HepG2 (cell line): ENCODE measurements around the gene POLA2. TPM values are rescaled to one million over a fixed set of nuclear protein-coding genes. Genes with fewer than 3 reads are reported as not detected.

Source experiments
- ARID5B ChIP-seq: IDR thresholded peaks from 2 replicates; pipeline ENCODE4 v1.4.0; 2020; ENCODE audit warnings: mild to moderate bottlenecking, missing genetic modification reagents
- HBP1 ChIP-seq: IDR thresholded peaks from 2 replicates; pipeline ENCODE4 v1.6.1; 2016; ENCODE audit warnings: low read depth, control low read depth
- HOXA3 ChIP-seq: sonication (generic); formaldehyde crosslinking; IDR thresholded peaks from 2 replicates; pipeline ENCODE4 v1.5.0; 2020; ENCODE audit warnings: missing genetic modification reagents
- HOXA5 ChIP-seq: sonication (generic); formaldehyde crosslinking; IDR thresholded peaks from 2 replicates; pipeline ENCODE4 v1.4.0; 2020; ENCODE audit warnings: missing genetic modification reagents
- JARID2 ChIP-seq: sonication (generic); formaldehyde crosslinking; IDR thresholded peaks from 2 replicates; pipeline ENCODE4 v1.8.1; 2023; ENCODE audit warnings: missing genetic modification reagents, inconsistent platforms; ENCODE audit not compliant: insufficient replicate concordance
- NR2F2 ChIP-seq: IDR thresholded peaks from 2 replicates; pipeline ENCODE4 v1.6.1; 2012; ENCODE audit warnings: low read depth, inconsistent platforms, borderline replicate concordance
- RFXAP ChIP-seq: sonication (generic); formaldehyde crosslinking; IDR thresholded peaks from 2 replicates; pipeline ENCODE4 v1.4.0; 2020; ENCODE audit warnings: missing genetic modification reagents, borderline replicate concordance
- SIX1 ChIP-seq: sonication (generic); formaldehyde crosslinking; IDR thresholded peaks from 2 replicates; pipeline ENCODE4 v1.4.0; 2020; ENCODE audit warnings: missing genetic modification reagents, borderline replicate concordance
- STAT5B ChIP-seq: sonication (generic); formaldehyde crosslinking; IDR thresholded peaks from 2 replicates; pipeline ENCODE4 v1.4.0; 2020; ENCODE audit warnings: missing genetic modification reagents
- TERF1 ChIP-seq: sonication (generic); formaldehyde crosslinking; IDR thresholded peaks from 2 replicates; pipeline ENCODE4 v1.8.0; 2022; ENCODE audit warnings: mild to moderate bottlenecking, missing genetic modification reagents, moderate library complexity
- ZBTB33 ChIP-seq: sonication (generic); formaldehyde crosslinking; IDR thresholded peaks from 2 replicates; pipeline ENCODE4 v1.4.0; 2020; ENCODE audit warnings: missing genetic modification reagents
- ZBTB7A ChIP-seq: sonication (generic); formaldehyde crosslinking; IDR thresholded peaks from 2 replicates; pipeline ENCODE4 v1.8.0; 2022; ENCODE audit warnings: mild to moderate bottlenecking, missing genetic modification reagents
- ZFP41 ChIP-seq: sonication (generic); formaldehyde crosslinking; IDR thresholded peaks from 2 replicates; pipeline ENCODE4 v1.4.0; 2020; ENCODE audit warnings: mild to moderate bottlenecking, missing genetic modification reagents, borderline replicate concordance
- ZNF263 ChIP-seq: sonication (generic); formaldehyde crosslinking; IDR thresholded peaks from 2 replicates; pipeline ENCODE4 v1.4.0; 2020; ENCODE audit warnings: missing genetic modification reagents
- ZNF3 ChIP-seq: IDR thresholded peaks from 2 replicates; pipeline ENCODE4 v1.7.0; 2017; ENCODE audit warnings: inconsistent platforms
- ZNF317 ChIP-seq: sonication (generic); formaldehyde crosslinking; IDR thresholded peaks from 2 replicates; pipeline ENCODE4 v1.5.0; 2020; ENCODE audit warnings: mild to moderate bottlenecking, missing genetic modification reagents
- ZNF333 ChIP-seq: sonication (generic); formaldehyde crosslinking; IDR thresholded peaks from 2 replicates; pipeline ENCODE4 v1.4.0; 2020; ENCODE audit warnings: mild to moderate bottlenecking, missing genetic modification reagents, borderline replicate concordance
- ZNF549 ChIP-seq: sonication (generic); formaldehyde crosslinking; IDR thresholded peaks from 2 replicates; pipeline ENCODE4 v1.5.0; 2020; ENCODE audit warnings: missing genetic modification reagents
- ZNF556 ChIP-seq: sonication (generic); formaldehyde crosslinking; IDR thresholded peaks from 2 replicates; pipeline ENCODE4 v1.4.0; 2020; ENCODE audit warnings: mild to moderate bottlenecking, missing genetic modification reagents, borderline replicate concordance
- ZNF652 ChIP-seq: IDR thresholded peaks from 2 replicates; pipeline ENCODE4 v1.6.1; 2016; ENCODE audit warnings: low read depth, borderline replicate concordance
- polyA plus RNA-seq, 8 experiments: library from polyadenylated mRNA; depleted of rRNA in 3 of 8; stranded (reverse) in 7 of 8; unstranded in 1 of 8; fragments of >200 nt; fragmentation: Illumina TruSeq in 4 of 8; extraction: Trizol in 4 of 8; gene quantifications; 2 replicates each; pipeline versions ENCODE4 v1.2.1 to v1.2.3, GENCODE V29; 2011 to 2016; ENCODE audit warnings: low read depth in 4 of 8, missing spikeins in 1 of 8, mixed read lengths in 1 of 8; ENCODE audit not compliant: insufficient read depth in 1 of 8
- total RNA-seq, 5 experiments: library from RNA; depleted of rRNA; stranded (reverse); fragments of >200 nt; fragmentation: Illumina TruSeq; extraction: Trizol; gene quantifications; 2 replicates each; pipeline ENCODE4 v1.2.3, GENCODE V29; 2016; ENCODE audit warnings: low read depth in 1 of 5

The POLA2 gene
- total and polyA plus RNA-seq, 2 of the 13 experiments (the other 11 are each of a cell fraction or from before 2014, with no cell fraction given): 9.7 to 15.6 TPM

GRCh38 chr11:65315204-65315865, 53.6 kb downstream of the POLA2 start (continued):
- peak; percentile 23; the same call in 1 of the 2 replicates for TF ChIP-seq ZNF317 (CRISPR knock-in tag)
- no peak for TF ChIP-seq STAT5B (CRISPR knock-in tag)
- TF ChIP-seq ZNF3 (CRISPR knock-in tag): no peak
- TF ChIP-seq JARID2: no peak
- peak; percentile 14; the same call in 1 of the 2 replicates for TF ChIP-seq ZNF652 (CRISPR knock-in tag)
- TF ChIP-seq HOXA5 (CRISPR knock-in tag): peak; percentile 57; the same call in 1 of the 2 replicates
- TF ChIP-seq TERF1 (CRISPR knock-in tag): no peak
- no peak for TF ChIP-seq HBP1 (CRISPR knock-in tag)
- 0 out of 2 replicates have a peak, but pooled peaks have one; percentile 35 for TF ChIP-seq ZNF556 (CRISPR knock-in tag)
- no peak; the same call in none of the 2 replicates for TF ChIP-seq HOXA3 (CRISPR knock-in tag)
- peak; percentile 93 for TF ChIP-seq ZBTB7A (CRISPR knock-in tag)
- no peak for TF ChIP-seq ZFP41 (CRISPR knock-in tag)
- TF ChIP-seq ZNF263 (CRISPR knock-in tag): peak; percentile 84
- 0 out of 2 replicates have a peak, but pooled peaks have one; percentile 63 for TF ChIP-seq RFXAP (CRISPR knock-in tag)
- TF ChIP-seq ZNF333: no peak
- no peak for TF ChIP-seq NR2F2
- TF ChIP-seq ZBTB33 (CRISPR knock-in tag): no peak; the same call in 1 of the 2 replicates
- peak; percentile 66 for TF ChIP-seq ARID5B
- no peak for TF ChIP-seq ZNF549
- TF ChIP-seq SIX1: no peak; the same call in 1 of the 2 replicates
